RPMI7951 (cell line): ENCODE measurements around the gene PIGH. TPM values are rescaled to one million over a fixed set of nuclear protein-coding genes. Genes with fewer than 3 reads are reported as not detected.
A peak's percentile ranks its signal among the peaks of the same experiment; 100 is the strongest.
"Not testable (repeated sequence)": the region's sequence is repeated elsewhere in the genome, so short reads cannot be mapped to it uniquely, and the experiment has no call there.

Experiments used
- DNase-seq: peaks from one replicate; pipeline ENCODE4 v3.0.0-alpha.2; 2012; ENCODE audit warnings: low read depth
- total RNA-seq: library from RNA; depleted of rRNA; stranded (reverse); fragments of >200 nt; shearing (Covaris generic); gene quantifications from 2 replicates; pipeline ENCODE4 v1.2.3, GENCODE V29; 2014

The PIGH gene
- total RNA-seq, 1 experiment from 2014 or later = 20.9 TPM

DNA sequence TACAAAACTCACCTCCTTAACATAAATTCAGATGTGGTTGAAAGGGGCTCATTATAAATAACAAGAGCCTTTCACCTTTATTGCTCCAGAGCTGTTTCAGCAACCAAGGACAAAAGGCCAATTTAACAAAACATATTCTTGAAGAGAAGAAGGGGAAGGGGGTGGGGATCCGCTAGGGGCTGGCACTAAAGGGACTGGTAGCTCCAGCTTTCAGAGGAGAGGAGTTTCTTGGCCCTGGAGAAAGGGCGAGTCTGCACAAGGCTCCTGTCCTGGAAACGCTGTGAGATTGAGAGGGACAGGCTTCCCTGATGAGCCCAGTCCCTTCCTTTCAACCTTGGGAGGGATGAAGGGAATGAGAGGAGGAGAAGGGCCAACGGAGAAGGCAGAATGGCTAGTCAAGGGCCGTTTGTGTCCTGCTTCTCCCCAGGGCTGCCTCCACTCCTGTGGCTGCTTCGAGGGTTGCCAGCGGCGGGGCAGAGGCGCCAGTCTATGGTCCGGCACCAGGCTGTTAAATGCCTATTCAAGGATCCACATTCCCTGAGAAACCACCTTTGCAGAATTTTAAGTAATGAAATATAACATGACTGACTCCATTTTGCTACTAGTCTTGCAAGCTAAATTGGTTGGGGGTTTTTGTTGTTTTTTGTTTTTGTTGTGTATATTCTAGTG, 9.7 kb upstream of the PIGH start:
- DNase-seq = no peak

DNA sequence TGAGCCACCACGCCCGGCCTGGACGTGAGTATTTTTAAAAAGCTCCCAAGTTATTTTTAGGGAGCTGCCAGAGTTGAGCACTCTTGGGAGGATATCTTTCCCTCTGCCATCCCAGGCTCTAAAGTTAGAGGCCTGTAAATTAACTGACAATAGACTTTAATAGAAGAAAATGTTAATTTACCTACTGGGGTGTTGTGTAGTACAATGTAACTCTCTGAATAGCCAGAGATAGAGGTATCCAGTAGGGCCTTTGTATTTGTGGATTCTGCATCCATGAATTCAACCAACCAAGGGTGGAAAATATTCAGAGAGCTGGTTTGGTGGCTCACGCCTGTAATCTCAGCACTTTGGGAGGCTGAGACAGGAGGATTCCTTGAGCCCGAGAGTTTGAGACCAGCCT, 7.6 kb upstream of the PIGH start:
- no peak for DNase-seq

DNA sequence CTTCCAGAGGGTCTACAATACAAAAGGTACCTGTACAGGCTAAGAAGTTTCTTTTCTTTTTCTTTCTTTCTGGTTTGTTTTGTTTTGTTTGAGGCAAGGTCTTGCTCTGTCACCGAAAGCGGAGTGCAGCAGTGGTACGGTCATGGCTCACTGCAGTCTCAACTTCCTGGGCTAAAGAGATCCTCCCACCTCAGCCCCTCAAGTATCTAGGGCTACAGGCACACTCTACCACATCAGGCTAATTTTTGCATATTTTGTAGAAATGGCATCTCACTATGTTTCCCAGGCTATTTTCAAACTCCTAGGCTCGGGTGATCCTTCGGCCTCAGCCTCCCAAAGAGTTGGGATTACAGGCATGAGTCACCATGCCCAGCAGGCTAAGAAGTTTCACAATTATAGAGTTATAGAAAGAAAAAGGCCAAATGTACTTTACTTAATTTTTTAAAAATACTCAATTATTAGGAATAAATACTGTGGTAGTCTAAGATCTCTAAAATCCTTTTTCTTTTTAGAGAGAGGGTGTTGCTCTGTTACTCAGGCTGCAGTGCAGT, 3.0 kb upstream of the PIGH start:
- DNase-seq = no peak

DNA sequence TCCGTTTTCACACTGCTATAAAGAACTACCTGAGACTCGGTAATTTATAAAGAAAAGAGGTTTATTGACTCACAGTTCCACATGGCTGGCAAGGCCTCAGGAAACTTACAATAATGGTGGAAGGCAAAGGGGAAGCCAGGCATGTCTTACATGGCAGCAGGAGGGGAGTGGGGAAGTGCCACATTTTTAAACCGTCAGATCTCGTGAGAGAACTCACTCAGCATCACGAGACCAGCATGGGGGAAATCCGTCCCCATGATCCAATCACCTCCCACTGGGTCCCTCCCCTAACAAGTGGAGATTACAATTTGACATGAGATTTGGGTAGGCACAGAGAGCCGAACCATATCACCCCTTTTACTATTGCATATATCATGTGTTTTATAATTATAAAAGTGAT, 2.0 kb upstream of the PIGH start:
- no peak for DNase-seq

DNA sequence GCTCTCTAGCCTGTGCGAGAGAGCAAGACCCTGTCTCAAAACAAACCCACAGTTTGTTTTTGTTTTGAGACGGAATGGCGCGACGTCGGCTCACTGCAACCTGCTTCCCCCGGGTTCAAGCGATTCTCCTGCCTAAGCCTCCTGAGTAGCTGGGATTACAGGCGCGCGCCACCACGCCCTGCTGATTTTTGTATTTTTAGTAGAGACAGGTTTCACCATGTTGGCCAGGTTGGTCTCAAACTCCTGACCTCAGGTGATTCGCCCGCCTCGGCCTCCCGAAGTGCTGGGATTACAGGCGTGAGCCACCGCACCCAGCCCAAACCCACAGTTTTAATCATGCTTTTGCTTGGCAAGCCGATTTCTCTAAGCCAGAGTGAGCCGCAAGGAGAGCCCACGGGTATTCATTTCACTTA, 500 bp upstream of the PIGH start:
- not testable (repeated sequence) for DNase-seq

DNA sequence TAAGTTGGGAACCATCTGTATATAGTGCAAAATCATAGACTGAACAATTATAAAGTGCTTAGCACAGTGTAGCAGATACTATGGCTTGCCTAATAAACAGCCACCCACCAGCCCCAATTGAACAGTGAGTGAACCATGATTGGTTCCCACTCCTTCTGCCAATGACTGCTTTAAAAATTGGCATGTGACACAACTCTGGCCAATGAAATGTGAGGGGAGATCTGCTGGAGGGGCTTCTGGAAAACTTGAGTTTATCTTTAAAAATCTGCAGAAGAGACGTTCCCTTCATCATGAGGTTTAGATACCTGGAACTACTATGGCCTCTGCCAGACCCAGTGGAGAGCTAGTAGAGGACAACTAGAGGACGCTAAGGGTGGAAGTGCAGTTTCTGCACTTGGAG, 4.7 kb downstream of the PIGH start:
- no peak for DNase-seq

DNA sequence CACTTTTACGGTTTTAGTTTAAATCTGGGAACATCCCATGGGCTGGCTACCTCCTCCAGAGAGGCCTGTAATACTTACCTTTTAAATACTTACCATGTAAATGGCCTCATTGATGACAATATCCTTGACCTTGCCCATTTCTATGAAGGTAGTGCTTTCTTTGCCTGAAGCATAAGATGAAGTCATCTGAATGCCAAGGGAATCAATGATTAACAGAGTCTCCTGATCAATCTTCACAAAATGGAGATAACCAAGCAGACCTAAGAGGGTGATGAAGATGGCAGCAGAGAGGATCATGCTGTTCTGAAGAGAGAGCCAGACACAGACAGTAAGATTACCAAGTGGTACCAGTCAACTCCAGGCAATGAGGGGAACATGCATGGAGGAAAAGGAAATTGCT, 6.4 kb downstream of the PIGH start:
- not testable (repeated sequence) for DNase-seq

DNA sequence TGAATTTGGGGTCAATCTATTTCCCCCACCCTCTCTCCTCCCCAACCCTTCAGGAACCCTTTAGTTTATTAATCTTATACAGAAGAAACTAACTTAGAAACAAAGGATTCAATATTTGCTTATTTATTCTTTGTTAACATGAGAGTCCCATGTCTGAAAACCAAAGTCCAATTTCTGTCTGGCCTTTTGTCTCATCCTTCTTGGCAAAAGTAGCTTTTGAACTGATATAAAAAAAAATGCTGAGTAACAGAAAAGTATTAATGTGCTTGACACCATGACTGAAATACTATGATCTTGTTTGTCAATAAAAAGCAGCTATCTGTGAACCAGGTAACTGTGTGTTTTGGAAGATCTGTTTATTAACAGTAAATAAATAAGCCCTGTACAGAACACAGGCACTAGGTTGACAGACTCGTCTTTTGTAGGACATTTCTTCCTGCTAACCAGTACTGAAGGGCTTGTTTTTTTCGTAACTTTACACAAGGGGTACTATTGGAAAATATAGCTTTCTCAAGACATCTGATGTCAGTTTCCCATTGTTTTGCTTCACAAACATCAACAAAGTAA, 10.8 kb downstream of the PIGH start:
- DNase-seq = no peak

DNA sequence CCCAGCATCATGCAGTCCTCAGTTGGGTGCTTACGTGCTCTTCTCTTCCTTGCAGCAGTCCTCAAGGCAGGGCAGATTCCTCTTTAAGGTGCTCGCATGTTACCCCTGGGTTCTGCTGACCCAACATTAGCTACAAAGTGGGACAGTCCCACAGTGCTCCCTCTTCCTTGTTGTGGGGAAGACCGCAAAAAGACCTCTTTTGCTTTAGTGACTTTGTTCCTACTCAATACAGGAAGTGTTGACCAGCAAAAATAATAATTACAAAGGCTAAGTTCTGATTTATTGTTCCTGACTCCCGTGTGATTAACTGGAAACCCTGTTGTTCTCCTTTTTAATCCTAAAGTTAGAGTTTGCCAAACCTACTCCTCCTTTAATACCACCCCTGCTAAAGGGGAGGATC, 13.7 kb downstream of the PIGH start:
- no peak for DNase-seq

DNA sequence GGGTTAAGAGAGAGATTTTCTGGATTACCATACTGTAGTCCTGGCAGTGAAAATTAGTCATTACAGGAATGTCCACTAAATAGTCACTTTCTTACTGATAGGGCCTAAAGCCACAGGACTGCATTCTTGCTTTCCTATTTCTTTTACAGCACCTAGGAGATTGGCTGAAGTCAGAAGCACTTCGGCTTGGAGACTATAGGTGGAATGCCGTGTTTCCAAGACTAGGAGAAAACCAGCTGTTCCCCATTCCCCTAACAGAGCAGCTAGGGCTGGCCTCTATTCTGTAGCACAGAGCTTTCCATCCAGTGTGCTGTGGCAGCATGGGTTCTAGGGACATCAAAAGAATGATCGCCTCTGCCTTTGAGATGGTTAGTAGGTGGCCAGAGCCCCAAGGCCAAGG, 15.1 kb downstream of the PIGH start:
- no peak for DNase-seq

DNA sequence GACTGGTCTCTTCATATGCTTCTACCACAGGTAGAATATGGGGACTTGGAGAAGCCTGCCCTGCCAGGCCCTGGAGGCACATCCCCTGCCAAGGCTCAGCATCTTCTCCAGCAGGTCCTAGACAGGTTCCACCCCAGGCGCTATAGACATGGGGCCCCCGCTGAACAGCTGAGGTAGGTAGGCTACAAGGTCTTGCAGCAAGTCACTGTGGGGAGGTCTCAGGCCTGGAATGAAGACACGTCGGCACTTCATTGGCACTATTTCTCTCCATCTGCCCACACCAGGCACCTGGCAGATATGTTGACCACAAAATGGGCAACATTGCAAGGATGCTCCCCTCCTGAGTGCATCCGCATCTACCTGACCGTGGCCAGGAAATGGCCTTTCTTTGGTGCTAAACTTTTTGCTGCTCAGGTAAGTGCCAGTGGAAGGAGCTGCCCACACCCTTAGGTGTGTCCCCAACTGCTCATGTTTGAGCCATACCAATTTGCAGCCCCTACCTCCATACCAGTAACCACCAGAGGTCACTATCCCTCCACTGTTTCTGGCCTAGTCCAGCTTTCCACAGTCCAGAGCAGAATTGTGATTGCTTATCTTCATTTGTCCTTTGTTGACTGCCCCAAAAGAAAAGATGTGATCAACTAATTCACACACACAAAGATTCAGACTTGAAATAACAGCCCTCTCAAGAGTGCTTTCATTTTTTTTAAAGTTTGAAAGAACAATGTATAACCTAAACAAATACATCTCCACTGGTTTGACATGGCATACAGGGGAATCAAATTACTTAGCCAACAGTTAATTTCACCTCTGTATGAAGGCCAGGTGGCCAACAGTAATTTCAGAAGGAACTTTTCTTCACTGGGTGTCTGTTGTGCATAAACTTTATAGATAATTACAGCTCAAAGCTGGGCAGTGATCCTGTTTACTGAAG, 16.1 kb downstream of the PIGH start:
- peak; percentile 42 for DNase-seq

DNA sequence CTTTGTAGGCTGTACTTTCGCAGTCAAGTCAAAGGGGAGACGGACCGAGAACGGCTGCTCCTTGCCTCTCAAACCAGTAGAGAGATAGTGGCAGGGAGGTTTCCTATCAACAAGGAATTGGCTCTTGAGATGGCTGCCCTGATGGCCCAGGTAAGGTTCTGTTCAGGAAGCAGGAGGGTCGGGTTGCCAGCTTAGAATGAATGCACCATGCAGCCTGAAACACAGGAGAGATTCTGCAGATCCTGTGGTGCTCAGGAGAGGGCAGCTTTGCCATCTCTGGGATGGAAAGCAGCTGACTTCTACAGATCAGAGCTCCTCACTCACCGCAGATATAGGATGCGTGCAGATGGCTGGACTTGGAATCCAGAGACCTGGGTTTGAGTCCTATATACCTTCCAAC, 18.0 kb downstream of the PIGH start:
- no peak for DNase-seq

DNA sequence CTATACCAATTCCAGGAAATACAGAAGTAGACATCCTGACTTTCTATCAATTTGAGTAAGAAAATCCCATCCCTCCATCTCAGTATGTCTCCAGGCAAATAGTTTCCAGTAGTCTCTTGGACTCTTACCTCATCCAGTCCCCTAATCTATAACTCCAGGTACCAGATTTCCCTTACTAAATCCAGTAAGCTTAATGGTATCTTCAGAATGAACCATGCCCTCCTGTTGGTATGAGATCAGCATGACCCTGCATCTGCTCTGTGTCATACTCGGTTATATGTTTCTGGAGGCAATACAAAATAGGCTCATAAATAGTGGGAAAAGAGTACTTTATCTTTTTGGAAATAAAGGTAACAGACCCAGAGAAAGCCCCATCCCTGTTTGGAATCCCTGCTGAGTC, 18.4 kb downstream of the PIGH start:
- no peak for DNase-seq

DNA sequence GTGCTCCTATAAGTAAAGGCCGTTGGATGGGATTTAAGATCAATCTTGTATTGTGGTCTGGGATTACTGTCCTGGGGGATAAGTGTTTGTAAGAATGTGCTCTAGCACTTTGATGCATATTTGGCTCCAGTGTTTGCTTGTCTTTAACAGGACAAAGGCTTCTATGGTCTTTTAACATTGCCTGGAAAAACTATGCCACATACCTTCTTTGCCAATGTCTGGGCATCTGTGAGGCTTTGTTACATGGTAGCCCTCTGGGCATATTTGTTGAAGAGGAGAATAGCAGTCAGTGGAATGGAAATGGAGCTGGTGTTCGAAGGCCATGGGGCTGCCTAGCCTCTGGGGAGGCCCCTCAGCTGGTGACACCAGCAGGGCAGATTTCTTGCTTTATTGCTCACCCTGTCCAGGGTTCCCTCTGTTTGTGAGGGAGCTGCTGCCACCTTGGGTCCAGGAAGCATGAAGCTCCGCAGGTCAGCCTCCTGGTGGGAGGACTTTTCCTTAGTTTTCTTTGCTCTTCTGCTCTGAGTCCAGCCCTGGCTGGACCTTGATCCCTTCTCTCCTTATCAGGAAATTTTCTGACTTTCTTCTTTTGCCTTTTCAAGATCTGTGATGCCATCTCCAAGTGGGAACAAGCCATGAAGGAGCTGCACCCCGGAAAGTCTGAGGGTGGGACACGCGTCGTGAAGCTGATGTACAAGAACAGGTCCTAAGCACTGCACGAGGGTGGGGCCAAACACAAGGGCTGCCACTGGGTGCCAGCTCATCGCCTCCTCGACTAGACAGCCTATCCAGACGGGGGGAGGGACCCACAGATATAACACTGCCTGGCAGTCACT, 19.5 kb downstream of the PIGH start:
- no peak for DNase-seq

DNA sequence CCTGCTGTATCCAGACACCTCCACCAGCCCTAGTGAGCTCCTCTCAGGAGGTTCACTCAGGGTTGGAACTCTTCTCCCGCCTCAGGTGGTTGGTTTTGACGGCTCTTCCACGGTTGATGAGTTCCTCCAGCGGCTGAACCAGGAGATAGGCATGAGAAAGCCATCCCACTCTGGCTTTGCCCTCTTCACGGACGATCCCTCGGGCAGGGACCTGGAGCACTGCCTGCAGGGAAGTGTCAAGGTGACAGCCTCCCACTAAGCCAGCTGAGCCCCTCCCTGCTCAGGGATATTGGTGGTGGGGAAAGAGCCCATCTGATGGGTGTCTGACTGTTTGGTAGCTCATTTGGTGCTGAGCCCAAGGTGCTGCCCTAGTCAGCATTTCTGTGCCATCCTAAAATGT, 20.4 kb downstream of the PIGH start:
- DNase-seq = no peak

DNA sequence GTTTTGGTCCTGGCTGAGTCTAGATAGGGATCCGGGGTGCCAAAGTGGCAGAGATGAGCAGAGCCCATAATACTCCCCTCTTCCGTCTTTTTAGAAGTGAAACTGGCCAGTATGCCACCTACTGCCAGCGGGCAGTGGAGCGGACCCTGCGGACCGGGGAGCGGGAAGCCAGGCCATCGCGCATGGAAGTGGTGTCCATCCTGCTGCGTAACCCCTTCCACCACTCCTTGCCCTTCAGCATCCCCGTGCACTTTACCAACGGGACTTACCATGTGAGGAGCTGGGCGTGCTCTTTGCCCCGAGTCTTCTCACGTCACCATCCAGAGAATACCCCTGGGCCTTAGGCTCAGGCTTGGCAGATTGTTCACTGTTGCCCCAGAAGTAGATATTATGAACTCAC, 21.0 kb downstream of the PIGH start:
- DNase-seq = no peak

DNA sequence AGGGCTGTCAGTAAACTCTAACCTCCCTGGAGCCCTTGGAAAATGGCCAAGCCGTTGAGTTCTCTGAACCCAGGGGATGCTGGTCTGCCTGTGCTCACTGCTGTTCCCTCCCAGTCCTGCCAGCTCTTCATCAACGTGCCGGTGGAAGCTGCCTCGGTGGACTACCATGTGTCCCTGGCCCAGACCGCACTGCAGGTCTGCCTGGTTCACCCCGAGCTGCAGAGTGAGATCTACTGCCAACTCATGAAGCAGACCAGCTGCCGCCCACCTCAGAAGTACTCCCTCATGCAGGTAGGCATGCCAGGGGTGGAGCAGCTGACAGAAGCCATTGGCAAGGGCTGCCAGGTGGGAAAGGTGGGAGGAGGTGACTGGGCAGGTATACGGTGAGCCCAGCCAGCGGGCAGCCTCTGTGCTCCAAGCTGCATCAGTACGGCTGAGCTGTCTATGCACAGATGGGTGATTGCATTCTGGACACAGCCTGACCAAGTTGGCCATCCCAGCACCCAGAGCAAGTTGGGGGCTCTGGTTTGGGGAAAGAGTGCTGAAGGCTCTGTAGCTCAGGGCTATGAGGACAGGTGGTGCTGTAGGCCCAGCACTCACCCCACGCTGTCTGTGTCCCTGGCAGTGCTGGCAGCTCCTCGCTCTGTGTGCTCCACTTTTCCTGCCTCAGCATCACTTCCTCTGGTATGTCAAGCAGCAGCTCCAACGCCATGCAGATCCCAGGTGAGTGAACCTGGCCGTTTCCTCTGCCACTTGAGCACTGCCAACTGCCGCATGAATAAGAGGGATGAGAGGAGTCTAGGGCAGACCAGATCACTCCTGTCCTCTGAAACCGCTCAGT, 21.9 kb downstream of the PIGH start:
- no peak for DNase-seq

DNA sequence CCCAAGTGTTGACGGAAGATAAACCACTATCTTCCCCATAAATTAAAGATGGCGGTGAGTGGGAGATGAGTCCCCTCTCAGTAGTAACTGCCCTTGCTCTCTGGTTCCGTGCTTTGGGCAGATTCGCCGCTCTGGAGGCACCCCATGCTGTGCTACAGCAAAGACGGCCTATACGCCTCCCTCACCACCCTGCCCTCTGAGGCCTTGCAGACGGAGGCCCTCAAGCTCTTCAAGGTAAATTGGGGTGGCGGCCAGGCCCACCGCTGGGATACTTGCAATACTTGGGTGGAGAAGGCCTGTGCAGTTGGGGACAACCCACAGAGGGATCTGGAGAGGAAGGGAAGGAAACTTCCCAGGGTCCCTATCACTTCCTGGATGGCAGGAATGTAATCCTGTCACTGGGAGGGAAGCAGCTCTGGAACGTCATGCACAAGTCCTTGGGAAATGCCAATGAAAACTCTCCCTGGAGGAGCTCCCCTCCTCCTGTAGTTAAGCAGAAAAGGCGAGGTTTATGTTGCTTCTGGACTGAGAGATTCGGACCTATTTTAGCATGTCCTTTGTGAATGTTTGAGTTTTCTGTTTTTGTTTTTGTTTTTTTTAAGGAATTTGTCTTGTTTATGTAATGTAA, 22.8 kb downstream of the PIGH start:
- DNase-seq = no peak

DNA sequence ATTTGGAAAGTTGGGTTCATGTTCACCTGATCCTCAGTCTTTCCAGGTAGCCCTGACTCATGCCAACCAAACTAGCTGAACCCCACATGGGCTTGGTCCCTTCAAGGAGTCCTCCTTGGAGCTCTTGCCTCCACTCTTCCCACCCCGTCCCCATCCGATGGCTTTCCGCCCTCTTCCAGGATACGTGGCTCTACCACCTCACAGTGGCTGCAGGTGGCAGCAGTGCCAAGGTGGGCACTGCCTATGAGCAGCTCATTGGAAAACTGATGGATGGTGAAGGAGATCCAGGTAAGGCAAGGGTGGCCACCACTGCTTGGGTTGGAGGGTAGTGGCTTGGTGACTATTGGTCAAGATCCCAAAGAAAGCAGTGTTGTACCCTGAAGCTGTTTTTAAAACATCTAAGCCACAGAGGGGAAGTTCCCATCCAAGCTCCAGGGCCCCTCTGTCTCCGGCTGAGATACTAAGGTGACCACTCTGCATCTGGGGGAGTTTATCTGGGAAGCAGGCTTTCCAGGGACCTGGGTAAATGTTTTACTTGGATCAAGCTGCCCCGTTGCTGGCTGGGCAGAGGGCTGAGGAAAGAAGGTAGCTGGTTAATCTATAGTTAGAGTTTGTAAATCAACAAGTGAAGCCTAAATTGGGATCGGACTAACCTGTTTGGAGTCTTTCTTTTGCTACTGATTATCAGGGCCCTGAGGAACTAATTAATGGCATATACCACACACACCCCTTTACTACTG, 23.7 kb downstream of the PIGH start:
- DNase-seq = no peak

DNA sequence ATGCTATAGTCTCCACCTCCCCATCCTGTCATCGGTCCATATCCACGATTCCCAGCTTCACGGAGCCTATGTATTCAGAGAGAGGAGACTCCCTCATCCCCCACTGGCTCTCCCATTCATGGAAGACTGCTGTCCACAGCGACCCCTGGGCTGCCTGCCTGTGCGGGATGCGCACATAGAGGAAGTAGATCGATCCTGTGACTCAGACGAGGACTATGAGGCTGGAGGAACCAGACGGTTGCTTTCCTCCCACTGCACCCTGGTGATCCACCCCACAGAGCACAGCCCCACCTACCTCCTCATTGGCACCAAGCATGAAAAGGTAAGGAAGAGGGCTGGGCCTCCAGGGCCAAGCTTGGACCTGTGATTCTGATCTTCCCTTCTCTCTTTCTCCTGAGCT, 24.4 kb downstream of the PIGH start:
- DNase-seq = no peak
